PC-9 (cell line): ENCODE measurements around the gene RBM19. TPM values are rescaled to one million over a fixed set of nuclear protein-coding genes. Genes with fewer than 3 reads are reported as not detected.

Experiments
- BruUV-seq: library from RNA; stranded (reverse); fragments of 400-500 nt; replicated peaks from 2 replicates; lab custom pipeline; 2021; lab: Mats Ljungman, UMichigan
- CTCF ChIA-PET: fragments of 300-600 bp; sonication (Branson Sonifier 250); formaldehyde crosslinking; loops from one replicate; lab custom pipeline; 2022; ENCODE audit warnings: antibody characterized with exemption; lab: Charles Lee
- POLR2A ChIA-PET: fragments of 300-600 bp; sonication (Branson Sonifier 250); formaldehyde crosslinking; loops from one replicate; lab custom pipeline; 2022; ENCODE audit warnings: antibody characterized with exemption; ENCODE audit not compliant: unreplicated experiment; lab: Charles Lee
- DNase-seq, 2 experiments: peaks; one replicate each; pipeline versions ENCODE4 v3.0.0 to v3.0.0-alpha.2; 2015 to 2022; ENCODE audit warnings: mixed read lengths in 1 of 2
- H2AFZ ChIP-seq: fragments of 200-600 bp; sonication (generic); 2 replicates; pipeline ENCODE4 v1.8.1; 2017; ENCODE audit warnings: antibody characterized with exemption
- H3F3A ChIP-seq: fragments of 200-600 bp; sonication (generic); 2 replicates; pipeline ENCODE4 v1.8.1; 2017; ENCODE audit warnings: antibody characterized with exemption, mild to moderate bottlenecking, low read depth; ENCODE audit not compliant: insufficient read depth
- H3K27ac ChIP-seq: fragments of 200-600 bp; sonication (generic); 2 replicates; pipeline ENCODE4 v1.6.1; 2016; ENCODE audit warnings: mixed run types
- H3K27me3 ChIP-seq: fragments of 200-600 bp; sonication (generic); 2 replicates; pipeline ENCODE4 v1.6.1; 2016; ENCODE audit warnings: low read depth, mixed run types; ENCODE audit not compliant: insufficient read depth
- H3K36me3 ChIP-seq: fragments of 200-600 bp; sonication (generic); 2 replicates; pipeline ENCODE4 v1.6.1; 2016; ENCODE audit warnings: low read depth, mixed run types
- H3K4me1 ChIP-seq: fragments of 200-600 bp; sonication (generic); replicated peaks from 2 replicates; pipeline ENCODE4 v1.6.1; 2016; ENCODE audit warnings: mixed run types; ENCODE audit not compliant: insufficient read depth
- H3K4me2 ChIP-seq: fragments of 200-600 bp; sonication (generic); 2 replicates; pipeline ENCODE4 v1.6.1; 2017; ENCODE audit warnings: mixed run types
- H3K4me3 ChIP-seq: fragments of 200-600 bp; sonication (generic); 2 replicates; pipeline ENCODE4 v1.6.1; 2016; ENCODE audit warnings: mixed run types
- H3K79me2 ChIP-seq: fragments of 200-600 bp; sonication (generic); 2 replicates; pipeline ENCODE4 v1.6.1; 2017; ENCODE audit warnings: low read depth, mixed run types
- H3K9me2 ChIP-seq: fragments of 200-600 bp; sonication (generic); 2 replicates; pipeline ENCODE4 v1.8.1; 2017; ENCODE audit warnings: mild to moderate bottlenecking; ENCODE audit not compliant: insufficient read depth
- H3K9me3 ChIP-seq: fragments of 200-600 bp; sonication (generic); 2 replicates; pipeline ENCODE4 v1.8.1; 2016; ENCODE audit warnings: low read depth; ENCODE audit not compliant: insufficient read depth
- H4K20me1 ChIP-seq: fragments of 200-600 bp; sonication (generic); 2 replicates; pipeline ENCODE4 v1.8.1; 2017; ENCODE audit not compliant: insufficient read depth
- EZH2 ChIP-seq: fragments of 200-600 bp; sonication (generic); IDR thresholded peaks from 2 replicates; pipeline ENCODE4 v1.8.0; 2017; ENCODE audit warnings: antibody characterized with exemption, low read depth
- intact Hi-C: fragments of 100-400 bp; cut with micrococcal nuclease; formaldehyde crosslinking; loops from one replicate; pipeline ENCODE4 v1.10.0; 2022; ENCODE audit not compliant: unreplicated experiment
- total RNA-seq: library from RNA; stranded (reverse); gene quantifications from 2 replicates; pipeline ENCODE4 v1.2.3, GENCODE V29; 2021
- TF ChIP-seq, protein P1 (sequence below): fragments of 200-600 bp; sonication (generic); conservative IDR thresholded peaks from 2 replicates; pipeline ENCODE4 v1.6.1; 2017; ENCODE audit warnings: mixed run types, antibody characterized with exemption, mild to moderate bottlenecking, moderate library complexity

Gene RBM19
- total RNA-seq, 1 experiment from 2014 or later, result 23.8 TPM

DNA sequence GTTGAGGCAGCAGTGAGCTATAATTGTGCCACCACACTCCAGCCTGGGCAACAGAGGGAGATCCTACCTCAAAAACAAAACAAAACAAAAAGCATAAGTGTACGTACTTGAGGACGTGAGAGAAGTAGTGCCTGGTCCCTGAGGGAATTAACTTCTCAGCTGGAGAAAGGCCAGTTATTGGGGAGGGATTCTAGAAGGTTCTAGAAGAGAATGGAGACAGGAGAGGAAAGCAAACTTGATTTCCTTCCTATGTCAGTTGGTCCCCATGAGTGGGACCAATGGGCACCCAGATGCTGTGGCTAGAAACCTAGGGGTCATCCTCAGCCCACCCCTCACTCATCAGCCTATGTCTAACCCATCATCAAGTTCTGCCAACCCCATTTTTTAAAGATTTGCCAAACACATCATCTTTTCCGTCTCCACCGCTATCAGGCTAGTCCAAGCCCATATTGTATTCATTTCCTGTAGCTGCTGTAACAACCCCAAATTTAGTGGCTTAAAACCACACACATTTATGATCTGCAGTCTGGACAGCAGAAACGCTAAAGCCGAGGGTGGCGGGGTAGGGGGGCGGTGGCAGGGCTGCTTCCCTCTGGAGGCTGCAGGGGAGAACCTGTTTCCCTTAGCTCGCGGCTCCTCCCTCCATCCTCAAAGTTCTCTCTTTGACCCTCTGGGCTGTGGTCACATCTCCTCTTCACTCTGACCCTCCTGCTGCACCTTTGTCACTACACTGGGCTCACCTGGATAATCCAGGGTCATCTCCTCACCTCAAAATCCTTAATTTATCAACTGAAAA lies 7.2 kb upstream of the RBM19 start:
- H3K79me2 ChIP-seq, result no peaks in the 10 kb centered on the region
- CTCF ChIA-PET, result interaction anchor here (0.5 kb wide), 1 partner anchor 19 kb away, joined by 4 read pairs; no protein-coding TSS in a partner anchor

DNA sequence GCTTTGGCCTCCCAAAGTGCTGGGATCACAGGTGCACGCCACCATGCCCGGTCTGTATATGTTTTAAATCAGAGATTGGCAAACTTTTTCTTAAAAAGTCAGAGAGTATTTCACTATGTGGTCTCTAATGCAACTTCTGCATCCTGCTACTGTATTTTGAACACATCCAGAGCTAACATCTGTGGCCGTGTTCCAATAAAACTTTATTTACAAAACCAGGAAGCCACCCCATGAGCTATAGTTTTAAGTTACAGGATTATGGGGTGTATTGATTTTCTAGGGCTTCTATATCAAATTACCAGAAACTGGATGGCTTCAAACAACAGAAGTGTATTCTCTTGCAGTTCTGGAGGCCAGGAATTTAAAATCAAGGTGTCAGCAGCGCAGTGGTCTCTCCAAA lies 5.3 kb upstream of the RBM19 start:
- intact Hi-C loops, result no loop called here
- H3K79me2 ChIP-seq, result no peaks in the 10 kb centered on the region
- no peaks in the 10 kb centered on the region for H3K9me2 ChIP-seq
- no peak for DNase-seq
- no peaks in the 10 kb centered on the region; the same call in 1 of the 2 replicates for H3K4me1 ChIP-seq
- no peaks in the 10 kb centered on the region for H3K36me3 ChIP-seq
- H3K4me2 ChIP-seq, result no peak overlapping the region
- H3K27ac ChIP-seq, result no peak overlapping the region
- no peak overlapping the region for H3K4me3 ChIP-seq
- no peak overlapping the region for H2AFZ ChIP-seq
- H3K9me3 ChIP-seq, result no peaks in the 10 kb centered on the region
- no peaks in the 10 kb centered on the region for H4K20me1 ChIP-seq
- ChIA-PET POLR2A (no interaction called here), CTCF (no interaction called here)
- H3F3A ChIP-seq, result no peaks in the 10 kb centered on the region
- BruUV-seq, result no TSS peak
- TF ChIP-seq EZH2, result no peak
- TF ChIP-seq, protein P1, sequence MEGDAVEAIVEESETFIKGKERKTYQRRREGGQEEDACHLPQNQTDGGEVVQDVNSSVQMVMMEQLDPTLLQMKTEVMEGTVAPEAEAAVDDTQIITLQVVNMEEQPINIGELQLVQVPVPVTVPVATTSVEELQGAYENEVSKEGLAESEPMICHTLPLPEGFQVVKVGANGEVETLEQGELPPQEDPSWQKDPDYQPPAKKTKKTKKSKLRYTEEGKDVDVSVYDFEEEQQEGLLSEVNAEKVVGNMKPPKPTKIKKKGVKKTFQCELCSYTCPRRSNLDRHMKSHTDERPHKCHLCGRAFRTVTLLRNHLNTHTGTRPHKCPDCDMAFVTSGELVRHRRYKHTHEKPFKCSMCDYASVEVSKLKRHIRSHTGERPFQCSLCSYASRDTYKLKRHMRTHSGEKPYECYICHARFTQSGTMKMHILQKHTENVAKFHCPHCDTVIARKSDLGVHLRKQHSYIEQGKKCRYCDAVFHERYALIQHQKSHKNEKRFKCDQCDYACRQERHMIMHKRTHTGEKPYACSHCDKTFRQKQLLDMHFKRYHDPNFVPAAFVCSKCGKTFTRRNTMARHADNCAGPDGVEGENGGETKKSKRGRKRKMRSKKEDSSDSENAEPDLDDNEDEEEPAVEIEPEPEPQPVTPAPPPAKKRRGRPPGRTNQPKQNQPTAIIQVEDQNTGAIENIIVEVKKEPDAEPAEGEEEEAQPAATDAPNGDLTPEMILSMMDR, result no peak
- H3K27me3 ChIP-seq, result peaks cover 61% of the 10 kb centered on the region

More for the DNA sequence above, 7.2 kb upstream of the RBM19 start:
- Histone ChIP-seq H3K27ac (no peak overlapping the region), H2AFZ (no peak overlapping the region), H3K36me3 (no peaks in the 10 kb centered on the region), H3K4me3 (no peak overlapping the region), H3F3A (no peaks in the 10 kb centered on the region), H4K20me1 (no peaks in the 10 kb centered on the region), H3K27me3 (peaks cover 79% of the 10 kb centered on the region), H3K9me2 (no peaks in the 10 kb centered on the region), H3K9me3 (no peaks in the 10 kb centered on the region), H3K4me1 (no peaks in the 10 kb centered on the region), H3K4me2 (no peak overlapping the region)
- intact Hi-C loops, result no loop called here
- TF ChIP-seq, protein P1, result no peak
- no peak for TF ChIP-seq EZH2
- no peak for DNase-seq
- BruUV-seq, result no TSS peak
- POLR2A ChIA-PET, result no interaction called here

DNA sequence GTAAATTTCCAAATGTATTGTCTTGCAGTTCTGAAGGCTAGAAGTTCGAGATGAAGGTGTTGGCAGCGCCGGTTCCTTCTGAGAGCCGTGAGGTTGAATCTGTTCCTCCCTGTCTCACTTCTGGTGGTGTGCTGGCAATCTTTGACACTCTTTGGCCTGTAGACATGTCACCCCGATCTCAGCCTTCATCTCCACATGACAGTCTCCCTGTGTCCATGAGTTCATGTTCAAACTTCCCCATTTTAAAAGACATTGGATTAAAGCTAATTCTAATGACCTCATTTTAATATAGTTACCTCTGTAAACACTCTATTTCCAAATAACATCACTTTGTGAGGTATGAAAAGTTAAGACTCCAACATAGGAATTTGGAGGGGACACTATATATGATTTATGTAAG lies 4.1 kb upstream of the RBM19 start:
- no peak for TF ChIP-seq EZH2
- TF ChIP-seq, protein P1, result no peak
- Histone ChIP-seq H3K4me1 (peaks cover under 1% of the 10 kb centered on the region; the same call in 1 of the 2 replicates), H3F3A (no peaks in the 10 kb centered on the region), H3K4me2 (no peak overlapping the region), H3K27ac (no peak overlapping the region), H4K20me1 (no peaks in the 10 kb centered on the region), H3K9me3 (no peaks in the 10 kb centered on the region), H3K79me2 (peaks cover 8% of the 10 kb centered on the region), H3K4me3 (no peak overlapping the region), H2AFZ (no peak overlapping the region), H3K27me3 (peaks cover 51% of the 10 kb centered on the region), H3K9me2 (no peaks in the 10 kb centered on the region), H3K36me3 (no peaks in the 10 kb centered on the region)
- ChIA-PET CTCF (no interaction called here), POLR2A (no interaction called here)
- intact Hi-C loops, result no loop called here
- no peak for DNase-seq
- BruUV-seq, result no TSS peak
